A549 (cell line): ENCODE measurements around the gene NTRK3. TPM values are rescaled to one million over a fixed set of nuclear protein-coding genes. Genes with fewer than 3 reads are reported as not detected.

Experiments used
- ATAC-seq, 2 experiments: fragments of 200-7000 bp in 1 of 2; fragments of >200 bp in 1 of 2; cut with Nextera tagmentation in 1 of 2; cut with Tn5 transposase in 1 of 2; 3 replicates each; pipeline versions ENCODE4 v1.8.0 to v1.9.1; 2018 to 2020; ENCODE audit warnings: mild to moderate bottlenecking in 1 of 2, moderate library complexity in 1 of 2
- CTCF ChIA-PET: fragments of 300-600 bp; sonication (Branson Sonifier 250); formaldehyde crosslinking; extraction: SDS; loops from one replicate; lab custom pipeline; 2021; ENCODE audit warnings: antibody characterized with exemption, inconsistent platforms; lab: Yijun Ruan, JAX
- POLR2A ChIA-PET: fragments of 350-600 bp; formaldehyde crosslinking; extraction: SDS; loops from one replicate; lab custom pipeline; 2021; ENCODE audit warnings: antibody characterized with exemption, inconsistent platforms; lab: Yijun Ruan, JAX
- DNase-seq, 2 experiments: peaks; one replicate each; pipeline versions ENCODE4 v3.0.0 to v3.0.0-alpha.2; 2011 to 2016; ENCODE audit warnings: low read depth in 1 of 2, low spot score in 1 of 2
- FAIRE-seq: peaks from 2 replicates; lab custom pipeline; 2011; peaks lifted over from hg19 to GRCh38; lab: Jason Lieb, UNC
- H3K27ac ChIP-seq, 2 experiments: fragments of >200 bp; sonication (Bioruptor Twin); formaldehyde crosslinking; 3 replicates each; pipeline ENCODE4 v1.5.1; 2016 to 2017
- H3K4me1 ChIP-seq: fragments of >200 bp; sonication (Bioruptor Twin); formaldehyde crosslinking; 3 replicates; pipeline ENCODE4 v1.6.1; 2016
- H3K4me2 ChIP-seq: fragments of >200 bp; sonication (Bioruptor Twin); formaldehyde crosslinking; 3 replicates; pipeline ENCODE4 v1.6.1; 2016
- H3K4me3 ChIP-seq: fragments of >200 bp; sonication (Bioruptor Twin); formaldehyde crosslinking; 3 replicates; pipeline ENCODE4 v1.5.1; 2016
- H3K9me3 ChIP-seq: fragments of >200 bp; sonication (Bioruptor Twin); formaldehyde crosslinking; 3 replicates; pipeline ENCODE4 v1.6.1; 2016
- ATOH8 ChIP-seq: fragments of 250-450 bp; sonication (Bioruptor Pico); IDR thresholded peaks from 2 replicates; pipeline ENCODE4 v1.5.0; 2020; ENCODE audit warnings: low read depth, mild to moderate bottlenecking, moderate library complexity
- CHD4 ChIP-seq: fragments of 200-600 bp; sonication (generic); IDR thresholded peaks from 2 replicates; pipeline ENCODE4 v1.6.1; 2016; ENCODE audit warnings: antibody characterized with exemption, mild to moderate bottlenecking, borderline replicate concordance
- EHF ChIP-seq: fragments of 250-450 bp; sonication (Bioruptor Pico); IDR thresholded peaks from 2 replicates; pipeline ENCODE4 v1.5.0; 2020; ENCODE audit warnings: mild to moderate bottlenecking
- EHMT2 ChIP-seq: fragments of 200-600 bp; sonication (generic); IDR thresholded peaks from 2 replicates; pipeline ENCODE4 v1.6.1; 2016; ENCODE audit warnings: antibody characterized with exemption, low read depth, mild to moderate bottlenecking, moderate library complexity
- ELK1 ChIP-seq: fragments of 150-350 bp; IDR thresholded peaks from 2 replicates; pipeline ENCODE4 v1.6.1; 2014; ENCODE audit warnings: low read depth, mild to moderate bottlenecking, low read length
- FOSL2 ChIP-seq, 2 experiments: fragments of 450-650 bp in 1 of 2; fragments of >200 bp in 1 of 2; sonication (Bioruptor Twin) in 1 of 2; formaldehyde crosslinking; IDR thresholded peaks; 2 replicates each; pipeline versions ENCODE4 v1.5.0 to v1.6.1; 2016 to 2020; ENCODE audit warnings: mild to moderate bottlenecking in 1 of 2, moderate library complexity in 1 of 2
- HOXB5 ChIP-seq: fragments of 250-450 bp; sonication (Bioruptor Pico); IDR thresholded peaks from 2 replicates; pipeline ENCODE4 v1.5.0; 2020; ENCODE audit warnings: mild to moderate bottlenecking, moderate library complexity
- JUN ChIP-seq, 2 experiments: fragments of >200 bp; sonication (Bioruptor Twin); formaldehyde crosslinking; IDR thresholded peaks; 2 replicates in 1 of 2; 3 replicates in 1 of 2; pipeline ENCODE4 v1.6.1; 2016 to 2017
- MAFK ChIP-seq: fragments of 450-650 bp; IDR thresholded peaks from 2 replicates; pipeline ENCODE4 v1.6.1; 2014; ENCODE audit not compliant: partially characterized antibody
- MAX ChIP-seq: IDR thresholded peaks from 2 replicates; pipeline ENCODE4 v1.6.1; 2012
- MYC ChIP-seq: IDR thresholded peaks from 2 replicates; pipeline ENCODE4 v1.6.1; 2012; ENCODE audit warnings: mild to moderate bottlenecking, inconsistent platforms, low read length, improper control_type of control experiment, borderline replicate concordance
- NR3C1 ChIP-seq: fragments of >200 bp; sonication (Bioruptor Twin); formaldehyde crosslinking; IDR thresholded peaks from 3 replicates; pipeline ENCODE4 v1.6.1; 2017
- POLR2AphosphoS2 ChIP-seq: conservative IDR thresholded peaks from 2 replicates; pipeline ENCODE4 v1.6.1; 2012; ENCODE audit warnings: low read length, improper control_type of control experiment, inconsistent platforms
- RARB ChIP-seq: fragments of 250-450 bp; sonication (Bioruptor Pico); IDR thresholded peaks from 2 replicates; pipeline ENCODE4 v1.8.0; 2021; ENCODE audit warnings: mild to moderate bottlenecking, moderate library complexity
- RCOR1 ChIP-seq: fragments of 150-350 bp; IDR thresholded peaks from 2 replicates; pipeline ENCODE4 v1.6.1; 2014; ENCODE audit warnings: antibody characterized with exemption, low read length, low read depth
- REST ChIP-seq: fragments of 200-600 bp; sonication (generic); IDR thresholded peaks from 2 replicates; pipeline ENCODE4 v1.6.1; 2016; ENCODE audit warnings: antibody characterized with exemption, mild to moderate bottlenecking, moderate library complexity
- SMC3 ChIP-seq: fragments of >200 bp; sonication (Bioruptor Twin); formaldehyde crosslinking; IDR thresholded peaks from 3 replicates; pipeline ENCODE4 v1.6.1; 2018; ENCODE audit warnings: inconsistent platforms
- SREBF2 ChIP-seq: fragments of 450-650 bp; IDR thresholded peaks from 2 replicates; pipeline ENCODE4 v1.6.1; 2014; ENCODE audit warnings: mild to moderate bottlenecking, moderate library complexity
- USF2 ChIP-seq: fragments of 450-650 bp; IDR thresholded peaks from 2 replicates; pipeline ENCODE4 v1.6.1; 2014; ENCODE audit warnings: antibody characterized with exemption
- WGBS: methylation state at CpG from one replicate; pipeline ENCODE4 v1.1.6; 2017; ENCODE audit errors: missing lambda C conversion rate; 5-methylcytosine and 5-hydroxymethylcytosine counted together
- polyA plus RNA-seq, 4 experiments: library from polyadenylated mRNA; depleted of rRNA in 3 of 4; stranded (reverse); fragments of >200 nt; fragmentation: RNase III in 1 of 4; extraction: RNeasy Plus Mini Kit Qiagen cat#74134 plus additional on column Dnase treatment in 1 of 4; gene quantifications; 2 replicates in 3 of 4; 3 replicates in 1 of 4; pipeline ENCODE4 v1.2.3, GENCODE V29; 2011 to 2017
- TF ChIP-seq, protein P1 (sequence below): fragments of >200 bp; sonication (Bioruptor Twin); formaldehyde crosslinking; IDR thresholded peaks from 2 replicates; pipeline ENCODE4 v1.6.1; 2016

The NTRK3 gene
- polyA plus RNA-seq, 2 of the 4 experiments (the other 2 are of a cell fraction), result 55.0 to 55.2 TPM

- ChIA-PET CTCF (no interaction called here), POLR2A (no interaction called here)
- WGBS, result 35% methylated on average over 6 of the region's 6 CpGs
- Histone ChIP-seq H3K27ac (no peak overlapping the region), H3K9me3 (no peaks in the 10 kb centered on the region), H3K4me1 (0 out of 3 replicates have a peak, but pooled peaks cover 2% of the 10 kb centered on the region), H3K4me3 (no peak overlapping the region), H3K4me2 (no peak overlapping the region)
- ATAC-seq (no peak), DNase-seq (no peak), FAIRE-seq (no peak)
- TF ChIP-seq CHD4 (no peak), MAFK (no peak), ATOH8 (CRISPR knock-in tag) (no peak), MYC (no peak), HOXB5 (CRISPR knock-in tag) (no peak), NR3C1 (no peak), RARB (CRISPR knock-in tag) (no peak)
Measured at GRCh38 chr15:87942316-87942715, 314.2 kb downstream of the NTRK3 start.

GRCh38 chr15:87941606-87942005 is 314.9 kb downstream of the NTRK3 start:
- Histone ChIP-seq H3K9me3 (no peaks in the 10 kb centered on the region), H3K4me2 (no peak overlapping the region), H3K4me3 (no peak overlapping the region), H3K4me1 (0 out of 3 replicates have a peak, but pooled peaks cover 2% of the 10 kb centered on the region), H3K27ac (no peak overlapping the region)
- ChIA-PET POLR2A (no interaction called here), CTCF (no interaction called here)
- DNase-seq (no peak), FAIRE-seq (no peak), ATAC-seq (no peak)
- TF ChIP-seq MYC (no peak), SMC3 (no peak), RCOR1 (no peak), JUN (IDR thresholded peaks at IDR 0.05) (no peak), POLR2AphosphoS2 (no peak), EHMT2 (no peak), SREBF2 (no peak), FOSL2 (IDR thresholded peaks at IDR 0.05) (no peak), FOSL2 (CRISPR knock-in tag; IDR thresholded peaks at IDR 0.05) (no peak), ELK1 (no peak), EHF (no peak), REST (no peak), USF2 (no peak), MAX (no peak)
- TF ChIP-seq, protein P1, sequence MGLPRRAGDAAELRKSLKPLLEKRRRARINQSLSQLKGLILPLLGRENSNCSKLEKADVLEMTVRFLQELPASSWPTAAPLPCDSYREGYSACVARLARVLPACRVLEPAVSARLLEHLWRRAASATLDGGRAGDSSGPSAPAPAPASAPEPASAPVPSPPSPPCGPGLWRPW, result no peak
- 19% methylated on average over 5 of the region's 5 CpGs for WGBS
